Mesenchymal stem cell (in vitro differentiated cells and primary cell): ENCODE measurements around the gene ZG16.

Experiments
- DNase-seq: peaks from one replicate; pipeline ENCODE4 v3.0.0-alpha.2; 2013
- H2AFZ ChIP-seq: one replicate; pipeline ENCODE4 v1.6.1; 2013; ENCODE audit warnings: low read depth, mild to moderate bottlenecking, control low read depth, inconsistent platforms, low read length, moderate library complexity
- H2AK5ac ChIP-seq: 2 replicates; pipeline ENCODE4 v1.6.1; 2013; ENCODE audit warnings: low read length, moderate library complexity, mild to moderate bottlenecking, inconsistent platforms; ENCODE audit not compliant: severe bottlenecking
- H2BK120ac ChIP-seq: one replicate; pipeline ENCODE4 v1.6.1; 2013; ENCODE audit warnings: low read depth, mild to moderate bottlenecking, inconsistent platforms, low read length, moderate library complexity
- H2BK12ac ChIP-seq, 2 experiments: one replicate each; pipeline ENCODE4 v1.6.1; 2013; ENCODE audit warnings: inconsistent platforms in 2 of 2, low read length in 2 of 2, mild to moderate bottlenecking in 2 of 2, moderate library complexity in 2 of 2, control low read depth in 1 of 2
- H2BK15ac ChIP-seq: one replicate; pipeline ENCODE4 v1.6.1; 2013; ENCODE audit warnings: mild to moderate bottlenecking, low read depth, inconsistent platforms; ENCODE audit not compliant: poor library complexity, severe bottlenecking
- H2BK5ac ChIP-seq: 2 replicates; pipeline ENCODE4 v1.6.1; 2013; ENCODE audit warnings: low read depth, mild to moderate bottlenecking, low read length, control low read depth, inconsistent platforms; ENCODE audit not compliant: poor library complexity, severe bottlenecking
- H3K14ac ChIP-seq, 2 experiments: one replicate each; pipeline ENCODE4 v1.6.1; 2013; ENCODE audit warnings: inconsistent platforms in 2 of 2, low read length in 2 of 2, control low read depth in 1 of 2, mild to moderate bottlenecking in 1 of 2, moderate library complexity in 1 of 2
- H3K18ac ChIP-seq, 2 experiments: one replicate each; pipeline ENCODE4 v1.6.1; 2013; ENCODE audit warnings: inconsistent platforms in 2 of 2, low read length in 2 of 2, control low read depth in 1 of 2, low read depth in 1 of 2, mild to moderate bottlenecking in 1 of 2
- H3K23ac ChIP-seq, 2 experiments: one replicate each; pipeline ENCODE4 v1.6.1; 2013; ENCODE audit warnings: inconsistent platforms in 2 of 2, low read length in 2 of 2, mild to moderate bottlenecking in 2 of 2, moderate library complexity in 2 of 2, control low read depth in 1 of 2
- H3K27ac ChIP-seq: 2 replicates; pipeline ENCODE4 v1.5.1; 2013; ENCODE audit warnings: mild to moderate bottlenecking, moderate library complexity, low read length, control low read depth, inconsistent platforms; ENCODE audit not compliant: poor library complexity, severe bottlenecking
- H3K27me3 ChIP-seq, 2 experiments: 2 replicates each; pipeline versions ENCODE4 v1.6.1 to v1.7.0; 2013; ENCODE audit warnings: low read length in 2 of 2, mild to moderate bottlenecking in 2 of 2, moderate library complexity in 2 of 2, control low read depth in 1 of 2, inconsistent platforms in 1 of 2; ENCODE audit not compliant: control insufficient read depth in 1 of 2, insufficient read depth in 1 of 2
- H3K36me3 ChIP-seq, 2 experiments: 2 replicates each; pipeline versions ENCODE4 v1.6.1 to v1.7.0; 2013; ENCODE audit warnings: low read length in 2 of 2, control low read depth in 1 of 2, inconsistent platforms in 1 of 2, low read depth in 1 of 2, mild to moderate bottlenecking in 1 of 2; ENCODE audit not compliant: insufficient read depth in 2 of 2, control insufficient read depth in 1 of 2
- H3K4ac ChIP-seq, 2 experiments: one replicate each; pipeline ENCODE4 v1.6.1; 2013; ENCODE audit warnings: inconsistent platforms in 2 of 2, low read length in 2 of 2, mild to moderate bottlenecking in 2 of 2, moderate library complexity in 2 of 2, control low read depth in 1 of 2, low read depth in 1 of 2
- H3K4me1 ChIP-seq: 2 replicates; pipeline ENCODE4 v1.6.1; 2013; ENCODE audit warnings: low read depth, low read length, control low read depth; ENCODE audit not compliant: control insufficient read depth, insufficient read depth
- H3K4me2 ChIP-seq: 2 replicates; pipeline ENCODE4 v1.6.1; 2013; ENCODE audit warnings: low read length, mild to moderate bottlenecking, inconsistent platforms; ENCODE audit not compliant: poor library complexity, severe bottlenecking
- H3K4me3 ChIP-seq, 2 experiments: 2 replicates each; pipeline versions ENCODE4 v1.5.1 to v1.7.0; 2013; ENCODE audit warnings: low read length in 2 of 2, mild to moderate bottlenecking in 2 of 2, control low read depth in 1 of 2, low read depth in 1 of 2; ENCODE audit not compliant: insufficient read depth in 1 of 2
- H3K79me1 ChIP-seq: replicated peaks from 2 replicates; pipeline ENCODE4 v1.6.1; 2013; ENCODE audit warnings: mild to moderate bottlenecking, control low read depth, low read length, inconsistent platforms; ENCODE audit not compliant: poor library complexity, severe bottlenecking
- H3K9ac ChIP-seq: 2 replicates; pipeline ENCODE4 v1.7.0; 2013; ENCODE audit warnings: mild to moderate bottlenecking, low read length, moderate library complexity
- H3K9me3 ChIP-seq: 2 replicates; pipeline ENCODE4 v1.7.0; 2013; ENCODE audit warnings: mild to moderate bottlenecking, low read length; ENCODE audit not compliant: control insufficient read depth
- H4K8ac ChIP-seq: one replicate; pipeline ENCODE4 v1.6.1; 2013; ENCODE audit warnings: inconsistent platforms, mild to moderate bottlenecking, low read length, moderate library complexity
- H4K91ac ChIP-seq: one replicate; pipeline ENCODE4 v1.6.1; 2013; ENCODE audit warnings: mild to moderate bottlenecking, low read length, inconsistent platforms
- WGBS: methylation state at CpG from one replicate; pipeline ENCODE4 v1.1.7; 2013; ENCODE audit warnings: mixed read lengths; 5-methylcytosine and 5-hydroxymethylcytosine counted together

The ZG16 gene

DNA sequence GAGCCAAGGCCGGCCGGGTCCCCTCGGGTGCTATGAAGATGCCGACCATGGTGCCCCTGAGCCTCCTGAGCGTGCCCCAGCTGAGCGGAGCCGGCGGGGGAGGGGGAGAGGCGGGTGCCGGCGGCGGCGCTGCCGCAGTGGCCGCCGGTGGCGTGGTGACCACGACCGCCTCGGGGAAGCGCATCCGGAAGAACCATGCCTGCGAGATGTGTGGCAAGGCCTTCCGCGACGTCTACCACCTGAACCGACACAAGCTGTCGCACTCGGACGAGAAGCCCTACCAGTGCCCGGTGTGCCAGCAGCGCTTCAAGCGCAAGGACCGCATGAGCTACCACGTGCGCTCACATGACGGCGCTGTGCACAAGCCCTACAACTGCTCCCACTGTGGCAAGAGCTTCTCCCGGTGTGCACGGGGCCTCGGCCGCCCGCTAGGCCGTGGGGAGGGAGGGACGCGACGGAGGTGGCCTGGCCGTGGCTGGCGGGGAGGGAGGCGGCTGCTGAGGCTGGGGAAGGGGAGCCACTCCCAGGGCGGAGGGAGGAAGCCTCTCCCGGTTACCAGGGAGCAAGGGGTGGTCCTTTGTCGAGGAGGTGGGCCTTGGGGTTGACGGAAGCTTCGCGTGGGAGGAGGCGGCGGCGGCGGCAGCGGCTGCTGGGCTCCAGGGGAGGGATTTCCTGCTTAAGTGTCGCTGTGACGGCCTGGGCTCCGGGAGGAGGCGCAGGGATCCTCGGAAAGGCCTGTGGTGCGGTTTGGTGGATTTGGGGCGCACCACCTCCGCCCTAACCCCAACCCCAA is 29.6 kb downstream of the ZG16 start:
- peak; percentile 96 for DNase-seq
- Histone ChIP-seq H3K14ac (peak overlapping the region in 1 of 2 experiments; percentile 89), H3K4me2 (peak overlapping the region; percentile 70), H3K27me3 (no peaks in the 10 kb centered on the region), H2BK5ac (no peak overlapping the region), H3K27ac (peak overlapping the region; percentile 86), H3K9ac (peak overlapping the region; percentile 91), H3K18ac (peak overlapping the region; percentile 93 to 99), H3K9me3 (no peaks in the 10 kb centered on the region), H3K23ac (peak overlapping the region in 1 of 2 experiments; percentile 99), H2BK15ac (peak overlapping the region; percentile 54), H3K36me3 (peaks cover 23 to 34% of the 10 kb centered on the region in 2 experiments), H4K8ac (peak overlapping the region; percentile 67), H2BK12ac (peak overlapping the region; percentile 52 to 79), H3K4me3 (peak overlapping the region; percentile 66 to 81), H3K4me1 (peaks cover 58% of the 10 kb centered on the region), H3K4ac (peak overlapping the region; percentile 80 to 97), H2AFZ (peak overlapping the region; percentile 3), H2AK5ac (no peak overlapping the region), H2BK120ac (peak overlapping the region; percentile 90), H4K91ac (peak overlapping the region; percentile 92), H3K79me1 (peaks cover 6% of the 10 kb centered on the region)
- WGBS = 1% methylated on average over 62 of the region's 69 CpGs

DNA sequence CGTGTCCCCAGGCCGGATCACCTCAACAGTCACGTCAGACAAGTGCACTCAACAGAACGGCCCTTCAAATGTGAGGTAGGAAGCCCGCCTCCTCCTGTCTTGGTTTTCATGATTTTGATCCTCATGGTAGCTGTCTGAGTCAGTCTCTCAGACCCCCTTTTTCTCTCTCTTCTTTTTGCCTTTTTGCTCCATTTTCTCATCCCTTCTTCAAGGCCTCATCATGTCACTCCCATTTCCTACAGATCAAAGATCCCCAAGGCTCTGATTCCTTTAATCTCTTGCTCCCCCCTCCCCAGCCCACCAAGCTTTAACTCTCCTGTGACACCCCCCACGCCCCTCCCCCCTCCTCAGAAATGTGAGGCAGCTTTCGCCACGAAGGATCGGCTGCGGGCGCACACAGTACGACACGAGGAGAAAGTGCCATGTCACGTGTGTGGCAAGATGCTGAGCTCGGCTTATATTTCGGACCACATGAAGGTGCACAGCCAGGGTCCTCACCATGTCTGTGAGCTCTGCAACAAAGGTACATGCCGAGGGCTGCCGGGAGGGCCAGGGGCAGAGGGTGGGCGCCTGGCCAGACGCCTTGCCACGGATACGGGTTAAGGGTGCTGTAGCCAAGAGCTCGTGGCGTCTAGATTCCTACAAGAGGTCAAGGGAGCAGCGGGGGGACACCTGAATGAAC is 30.3 kb downstream of the ZG16 start:
- Histone ChIP-seq H3K9me3 (no peaks in the 10 kb centered on the region), H3K4me3 (peak overlapping the region; percentile 66 to 81), H3K27me3 (no peaks in the 10 kb centered on the region), H3K9ac (peak overlapping the region; percentile 91), H4K8ac (peak overlapping the region; percentile 70), H2AK5ac (no peak overlapping the region), H2BK12ac (peak overlapping the region in 1 of 2 experiments; percentile 24), H3K4me2 (peak overlapping the region; percentile 70), H3K36me3 (peaks cover 16 to 33% of the 10 kb centered on the region in 2 experiments), H3K23ac (no peak overlapping the region), H2BK120ac (no peak overlapping the region), H2BK15ac (no peak overlapping the region), H2AFZ (no peak overlapping the region), H3K27ac (peak overlapping the region; percentile 51), H3K18ac (peak overlapping the region; percentile 1 to 68), H3K4me1 (peaks cover 65% of the 10 kb centered on the region), H2BK5ac (no peak overlapping the region), H3K79me1 (peaks cover 8% of the 10 kb centered on the region), H3K14ac (peak overlapping the region in 1 of 2 experiments; percentile 88), H3K4ac (peak overlapping the region in 1 of 2 experiments; percentile 57), H4K91ac (no peak overlapping the region)
- 52% methylated on average over 25 of the region's 25 CpGs for WGBS
- no peak for DNase-seq

DNA sequence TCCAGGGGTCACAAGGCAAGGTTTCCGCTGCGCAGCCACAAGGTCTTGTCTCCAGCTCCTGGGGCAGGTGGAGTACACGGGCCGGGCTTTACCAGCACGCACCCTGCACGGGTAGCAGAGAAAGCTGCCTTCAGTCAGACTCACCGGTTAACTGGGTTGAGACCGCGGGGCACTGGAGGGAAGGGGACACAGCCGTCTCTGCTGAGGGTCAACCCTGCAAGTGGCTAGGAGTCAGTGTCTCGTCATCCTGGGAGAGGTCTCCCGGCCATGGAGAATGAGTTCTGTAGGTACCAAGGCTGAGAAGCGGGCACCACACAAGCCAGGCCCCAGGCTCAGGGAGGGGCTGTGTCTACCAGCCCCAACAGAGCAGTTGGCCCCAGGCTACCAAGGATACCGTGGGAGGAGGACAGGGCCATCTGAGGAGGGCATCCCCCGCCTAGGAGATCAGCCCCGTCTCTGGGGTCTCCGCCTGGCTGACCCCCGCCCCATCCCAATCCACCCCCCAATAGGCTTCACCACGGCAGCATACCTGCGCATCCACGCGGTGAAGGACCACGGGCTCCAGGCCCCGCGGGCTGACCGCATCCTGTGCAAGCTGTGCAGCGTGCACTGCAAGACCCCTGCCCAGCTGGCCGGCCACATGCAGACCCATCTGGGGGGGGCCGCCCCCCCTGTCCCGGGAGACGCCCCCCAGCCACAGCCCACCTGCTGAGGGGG is 31.1 kb downstream of the ZG16 start:
- H3K79me1 ChIP-seq = peaks cover 10% of the 10 kb centered on the region
- H2BK12ac ChIP-seq = peak overlapping the region in 1 of 2 experiments; percentile 58
- H3K27me3 ChIP-seq = no peaks in the 10 kb centered on the region
- peak overlapping the region; percentile 34 for H3K4me2 ChIP-seq
- H2BK5ac ChIP-seq = no peak overlapping the region
- H3K14ac ChIP-seq = peak overlapping the region in 1 of 2 experiments; percentile 89
- peak overlapping the region; percentile 61 for H4K8ac ChIP-seq
- H2AK5ac ChIP-seq = peak overlapping the region; percentile 27
- H4K91ac ChIP-seq = peak overlapping the region; percentile 62
- peak overlapping the region; percentile 91 for H3K9ac ChIP-seq
- peaks cover 61% of the 10 kb centered on the region for H3K4me1 ChIP-seq
- H3K4me3 ChIP-seq = peak overlapping the region in 1 of 2 experiments; percentile 81
- H3K23ac ChIP-seq = peak overlapping the region in 1 of 2 experiments; percentile 75
- WGBS = 77% methylated on average over 29 of the region's 31 CpGs
- H3K9me3 ChIP-seq = no peaks in the 10 kb centered on the region
- H3K18ac ChIP-seq = peak overlapping the region; percentile 28 to 55
- no peak overlapping the region for H2BK15ac ChIP-seq
- H3K36me3 ChIP-seq = peaks cover 16 to 33% of the 10 kb centered on the region in 2 experiments
- H3K27ac ChIP-seq = no peak overlapping the region
- H2BK120ac ChIP-seq = peak overlapping the region; percentile 42
- H2AFZ ChIP-seq = no peak overlapping the region
- DNase-seq = no peak
- H3K4ac ChIP-seq = no peak overlapping the region
